Choroid plexus epithelial cell (primary cell): ENCODE results near the gene SLC8B1.

Experiments
- DNase-seq: peaks from one replicate; pipeline ENCODE4 v3.0.0-alpha.2; 2010; ENCODE audit warnings: low read depth
- H3K4me3 ChIP-seq: 2 replicates; pipeline ENCODE4 v1.5.1; 2011; ENCODE audit warnings: low read depth, mild to moderate bottlenecking, control low read depth, low read length, moderate library complexity
- TF ChIP-seq, protein P1 (sequence below): conservative IDR thresholded peaks from 2 replicates; pipeline ENCODE4 v1.5.1; 2011; ENCODE audit warnings: low read depth, mild to moderate bottlenecking, control low read depth, inconsistent platforms, low read length, moderate library complexity

Gene SLC8B1

DNA sequence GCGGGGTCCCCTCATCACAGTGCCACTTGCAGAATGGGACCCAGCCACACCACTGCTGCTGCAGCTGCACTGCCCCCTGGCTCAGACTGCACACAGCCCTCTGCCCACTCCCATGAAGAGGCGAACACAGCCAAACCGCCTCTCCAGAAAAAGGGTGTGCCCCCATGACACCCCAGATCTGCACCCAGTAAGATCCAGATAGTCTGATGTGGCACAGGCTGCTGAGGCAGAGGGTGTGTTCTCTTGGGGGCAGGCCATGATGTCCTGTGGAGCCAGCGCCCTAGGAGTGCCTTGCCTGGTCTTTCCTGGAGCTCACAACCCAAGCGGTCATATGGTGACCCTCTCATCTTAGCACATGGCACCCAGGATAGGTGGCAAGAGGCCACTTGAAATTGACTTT is 44.4 kb downstream of the SLC8B1 start:
- no peak for DNase-seq
- TF ChIP-seq, protein P1, sequence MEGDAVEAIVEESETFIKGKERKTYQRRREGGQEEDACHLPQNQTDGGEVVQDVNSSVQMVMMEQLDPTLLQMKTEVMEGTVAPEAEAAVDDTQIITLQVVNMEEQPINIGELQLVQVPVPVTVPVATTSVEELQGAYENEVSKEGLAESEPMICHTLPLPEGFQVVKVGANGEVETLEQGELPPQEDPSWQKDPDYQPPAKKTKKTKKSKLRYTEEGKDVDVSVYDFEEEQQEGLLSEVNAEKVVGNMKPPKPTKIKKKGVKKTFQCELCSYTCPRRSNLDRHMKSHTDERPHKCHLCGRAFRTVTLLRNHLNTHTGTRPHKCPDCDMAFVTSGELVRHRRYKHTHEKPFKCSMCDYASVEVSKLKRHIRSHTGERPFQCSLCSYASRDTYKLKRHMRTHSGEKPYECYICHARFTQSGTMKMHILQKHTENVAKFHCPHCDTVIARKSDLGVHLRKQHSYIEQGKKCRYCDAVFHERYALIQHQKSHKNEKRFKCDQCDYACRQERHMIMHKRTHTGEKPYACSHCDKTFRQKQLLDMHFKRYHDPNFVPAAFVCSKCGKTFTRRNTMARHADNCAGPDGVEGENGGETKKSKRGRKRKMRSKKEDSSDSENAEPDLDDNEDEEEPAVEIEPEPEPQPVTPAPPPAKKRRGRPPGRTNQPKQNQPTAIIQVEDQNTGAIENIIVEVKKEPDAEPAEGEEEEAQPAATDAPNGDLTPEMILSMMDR: no peak
- no peak overlapping the region for H3K4me3 ChIP-seq

DNA sequence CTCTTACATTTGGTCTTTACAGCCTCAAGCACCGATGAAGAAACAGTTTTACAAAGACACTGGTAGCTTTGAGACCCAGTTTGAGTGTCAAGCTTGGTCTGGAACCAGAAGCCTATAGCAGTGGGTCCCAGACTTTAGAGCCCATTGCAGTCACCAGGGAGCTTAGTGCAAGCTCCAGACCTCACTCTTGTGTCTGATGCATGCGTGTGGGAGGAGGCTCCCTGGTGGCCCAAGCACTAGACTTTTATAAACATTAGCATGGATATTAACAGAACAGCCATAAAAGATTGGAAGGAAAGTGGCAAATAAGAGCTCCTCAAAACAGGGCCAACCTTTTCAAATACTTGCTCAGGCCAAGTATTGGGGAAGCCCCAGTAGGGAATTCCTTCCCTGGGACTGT is 45.5 kb downstream of the SLC8B1 start:
- H3K4me3 ChIP-seq: no peak overlapping the region
- TF ChIP-seq, protein P1: no peak
- peak; percentile 15 for DNase-seq

DNA sequence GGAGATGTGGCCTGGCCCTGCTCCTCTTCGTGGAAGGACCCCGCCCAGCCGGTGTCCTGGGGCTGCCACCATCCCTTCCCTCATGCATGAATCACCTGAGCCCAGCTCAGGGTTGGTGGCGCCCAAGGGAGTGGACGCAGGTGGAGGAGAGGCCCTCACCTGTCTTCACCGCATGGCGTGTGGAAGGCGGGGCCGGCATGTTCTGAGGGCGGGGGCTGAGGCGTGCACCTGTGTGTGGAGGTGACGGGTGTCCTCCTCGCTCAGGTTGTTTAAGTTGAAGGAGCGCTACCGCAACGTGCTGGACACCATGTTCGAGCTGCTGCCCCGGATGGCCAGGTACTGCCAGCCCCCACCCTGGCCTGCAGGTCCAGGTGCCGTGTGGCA is 47.0 kb downstream of the SLC8B1 start:
- no peak overlapping the region for H3K4me3 ChIP-seq
- TF ChIP-seq, protein P1: no peak
- DNase-seq: no peak

DNA sequence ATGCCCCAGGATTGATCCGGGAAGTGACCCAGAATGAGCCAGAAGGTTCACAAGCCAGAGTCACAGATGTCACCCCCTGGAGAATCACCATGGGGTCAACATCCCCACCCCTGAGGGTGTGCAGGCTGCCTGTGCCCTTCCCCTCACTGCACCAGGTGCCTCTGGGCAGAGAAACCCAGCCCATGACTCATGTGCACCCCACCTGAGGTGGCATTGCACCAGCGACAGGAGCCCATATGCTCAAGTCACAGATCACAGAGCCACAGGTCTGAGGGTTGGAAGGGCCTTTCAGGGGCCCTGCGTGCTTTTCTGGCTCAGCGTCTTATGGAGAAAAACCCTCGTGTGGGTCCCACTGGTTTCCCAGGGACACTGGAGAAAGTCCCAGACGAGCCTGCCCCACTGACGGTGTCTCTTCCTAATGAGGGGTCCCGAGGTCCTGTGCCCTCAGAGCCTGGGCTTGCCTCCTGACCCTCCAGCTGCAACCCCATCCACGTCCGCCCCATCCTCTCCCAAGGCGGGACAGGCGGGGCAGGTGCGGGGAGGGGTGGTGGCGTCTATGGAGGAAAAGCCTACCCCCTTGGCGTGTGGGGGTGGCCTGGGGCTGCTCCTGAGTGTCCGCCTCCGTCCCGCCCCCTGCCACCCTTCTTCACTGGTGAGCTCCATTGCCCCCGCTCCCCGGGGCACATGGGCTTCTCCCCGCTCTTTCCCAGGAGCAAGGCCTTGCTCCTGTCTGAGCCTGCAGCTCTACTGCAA is 47.6 kb downstream of the SLC8B1 start:
- no peak overlapping the region for H3K4me3 ChIP-seq
- TF ChIP-seq, protein P1: no peak
- no peak for DNase-seq

DNA sequence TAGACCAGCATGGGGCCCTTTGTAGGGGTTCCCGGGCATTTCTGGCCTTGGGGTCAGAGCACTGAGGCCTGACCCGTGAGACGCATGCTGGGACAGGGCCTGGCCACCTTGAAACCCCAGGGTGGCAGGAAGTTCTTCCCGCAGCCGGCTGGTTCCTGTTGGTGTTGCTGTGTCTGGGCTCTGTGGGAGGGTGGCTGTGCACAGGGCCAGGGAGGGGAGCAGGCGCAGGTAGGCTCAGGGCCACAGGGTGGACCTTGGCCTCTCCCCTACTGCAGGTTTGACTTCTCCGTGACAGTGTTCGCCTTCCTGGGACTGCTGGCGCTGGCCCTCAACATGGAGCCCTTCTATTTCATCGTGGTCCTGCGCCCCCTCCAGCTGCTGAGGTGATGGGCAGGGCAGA is 48.2 kb downstream of the SLC8B1 start:
- TF ChIP-seq, protein P1: no peak
- DNase-seq: no peak
- no peak overlapping the region for H3K4me3 ChIP-seq

DNA sequence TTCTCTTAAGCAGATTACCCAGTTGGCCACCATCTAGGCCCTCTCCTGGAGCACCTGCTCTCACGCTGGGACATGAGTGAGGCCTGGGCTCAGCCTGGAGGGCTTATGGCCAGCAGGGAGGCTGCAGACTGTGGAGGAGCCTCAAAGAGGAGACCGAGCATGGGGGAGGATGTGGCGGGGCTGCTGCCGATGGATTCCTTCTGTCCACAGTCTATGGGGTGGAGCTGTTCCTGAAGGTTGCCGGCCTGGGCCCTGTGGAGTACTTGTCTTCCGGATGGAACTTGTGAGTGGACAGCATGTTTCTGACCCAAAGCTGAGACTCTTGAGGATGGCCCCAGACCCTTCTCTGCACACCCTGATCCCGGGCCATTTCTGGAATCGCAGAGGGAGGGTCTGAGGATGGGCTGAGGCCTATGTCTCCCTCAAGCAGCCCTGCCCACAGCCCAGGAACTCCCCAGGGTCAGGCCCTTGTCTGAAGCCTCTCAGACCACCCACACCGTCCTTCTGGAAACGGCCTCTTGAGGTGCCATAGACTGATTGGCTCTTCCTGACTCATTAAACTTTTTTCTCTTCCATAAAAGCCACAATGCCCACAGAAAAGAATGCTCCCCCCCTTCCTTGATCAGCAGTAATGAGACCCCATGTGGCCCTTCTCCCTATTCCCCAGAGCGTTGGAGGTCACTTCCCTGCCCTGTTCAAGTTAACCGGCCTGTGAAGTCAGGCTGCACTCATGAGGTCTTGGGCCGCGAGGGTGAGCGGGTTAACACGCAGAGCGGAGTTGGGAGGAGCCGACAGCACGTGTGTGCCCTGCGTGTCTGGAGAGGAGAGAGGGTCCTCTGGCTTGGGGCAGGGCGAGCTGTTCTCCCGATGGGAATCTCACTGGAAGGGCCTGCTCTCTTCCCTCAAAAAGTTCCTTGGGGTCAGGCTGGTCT is 49.0 kb downstream of the SLC8B1 start:
- no peak for DNase-seq
- TF ChIP-seq, protein P1: no peak
- H3K4me3 ChIP-seq: no peak overlapping the region
